Stimulated activated CD8-positive, alpha-beta memory T cell treated with anti-CD3 and anti-CD28 coated beads, Interleukin-4, amount 100 ng/mL, for 4 hours (primary cell): ENCODE data around the gene TMEM9B.

Experiments
- DNase-seq, 2 donors: peaks; one replicate each; pipeline ENCODE4 v3.0.0-alpha.2; 2020; ENCODE audit warnings: low read depth in 2 of 2, low spot score in 1 of 2

Gene TMEM9B

DNA sequence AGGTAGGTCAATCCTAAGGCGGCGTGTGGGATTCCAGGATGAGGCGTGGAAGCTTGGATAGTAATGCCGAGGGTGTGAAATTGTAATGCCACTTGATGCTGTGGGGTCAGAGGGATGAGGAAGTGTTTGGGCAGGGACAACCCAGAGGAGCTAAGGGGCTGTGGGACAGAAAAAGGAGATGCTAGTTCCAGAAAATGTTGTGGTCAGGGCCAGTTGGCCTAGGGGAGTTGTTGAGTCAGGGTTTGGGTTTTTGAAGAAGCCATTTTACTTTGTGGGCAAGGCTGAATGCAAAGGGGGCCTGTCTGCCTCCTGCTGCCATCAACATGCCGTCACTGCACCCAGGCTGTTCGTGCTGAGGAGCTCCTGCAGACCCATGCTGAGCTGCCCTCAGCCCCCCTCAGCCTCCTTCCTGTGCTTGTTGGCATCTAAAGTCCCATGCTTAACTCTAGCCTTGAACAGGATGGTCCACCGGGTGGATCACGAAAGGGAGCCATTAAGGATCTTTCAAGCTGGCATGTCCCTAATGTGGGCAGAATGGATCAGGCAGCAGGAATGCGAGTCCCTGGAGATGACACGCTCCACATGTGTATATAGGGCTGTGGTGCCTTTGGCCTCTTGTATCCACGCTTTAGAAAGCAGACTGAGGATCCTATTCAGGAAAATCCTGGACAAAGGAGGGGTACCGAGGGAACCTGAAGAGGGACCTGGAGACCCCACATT is 33.6 kb downstream of the TMEM9B start:
- no peak for DNase-seq

- no peak for DNase-seq
Observed at GRCh38 chr11:8928981-8929615, 35.1 kb downstream of the TMEM9B start.

DNA sequence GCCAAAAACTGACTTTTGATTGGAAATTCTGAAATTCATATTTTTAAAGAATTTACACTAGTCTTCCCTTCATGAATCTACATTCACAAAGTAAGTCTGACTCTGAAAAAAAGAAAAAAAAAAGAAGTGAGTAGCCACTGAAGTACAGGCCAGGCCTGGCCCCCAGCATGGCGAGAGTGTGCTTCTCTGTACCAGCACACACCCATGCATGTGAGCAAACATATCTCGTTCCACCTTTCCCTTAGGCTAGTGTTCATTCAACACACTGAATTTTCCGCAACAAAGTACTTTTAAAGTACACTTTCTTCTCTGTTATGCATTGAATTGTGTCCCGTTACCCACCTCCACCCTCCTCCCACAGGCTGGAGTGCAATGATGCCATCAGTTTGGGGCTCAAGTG is 36.0 kb downstream of the TMEM9B start:
- DNase-seq, result no peak

DNA sequence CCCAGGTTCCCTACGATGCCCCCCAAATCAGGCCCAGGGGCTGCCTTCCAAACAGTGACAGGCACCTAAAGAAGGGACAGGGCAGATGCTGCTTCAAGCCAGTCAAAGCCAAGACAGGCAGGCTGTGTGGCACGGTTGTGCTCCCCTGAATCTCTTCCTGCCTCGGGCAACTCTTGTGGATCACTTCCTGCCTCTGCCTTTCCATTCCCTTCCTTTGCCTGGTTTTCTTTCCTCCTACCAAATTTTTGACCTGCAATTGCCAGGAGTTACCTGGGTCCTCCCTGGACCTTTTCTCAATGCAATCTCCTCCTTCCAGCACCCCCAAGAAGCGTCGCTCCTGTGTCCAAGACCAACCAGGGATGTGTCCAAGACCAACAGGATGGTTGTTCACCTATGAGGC is 37.0 kb downstream of the TMEM9B start:
- DNase-seq, result no peak

DNA sequence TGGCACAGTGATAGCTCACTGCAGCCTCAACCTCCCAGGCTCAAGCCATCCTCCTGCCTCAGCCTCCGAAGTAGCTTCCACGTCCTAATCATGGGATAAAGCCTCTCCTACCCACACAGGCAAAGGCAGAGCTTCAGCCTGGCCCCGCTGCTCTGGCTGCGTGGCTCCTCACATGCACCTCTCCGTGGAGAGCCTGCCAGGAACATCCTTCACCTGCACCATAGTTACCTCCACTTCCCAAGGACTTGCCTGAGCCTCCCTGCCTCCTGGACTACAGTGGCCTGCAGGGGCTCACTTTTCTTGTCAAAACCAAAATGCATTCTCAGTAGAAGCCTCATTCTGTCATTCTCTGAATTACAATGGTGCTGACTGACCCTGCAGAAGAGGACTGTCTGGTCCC is 38.0 kb downstream of the TMEM9B start:
- DNase-seq, result no peak

GRCh38 chr11:8925711-8926110 is 38.5 kb downstream of the TMEM9B start:
- DNase-seq, result no peak

DNA sequence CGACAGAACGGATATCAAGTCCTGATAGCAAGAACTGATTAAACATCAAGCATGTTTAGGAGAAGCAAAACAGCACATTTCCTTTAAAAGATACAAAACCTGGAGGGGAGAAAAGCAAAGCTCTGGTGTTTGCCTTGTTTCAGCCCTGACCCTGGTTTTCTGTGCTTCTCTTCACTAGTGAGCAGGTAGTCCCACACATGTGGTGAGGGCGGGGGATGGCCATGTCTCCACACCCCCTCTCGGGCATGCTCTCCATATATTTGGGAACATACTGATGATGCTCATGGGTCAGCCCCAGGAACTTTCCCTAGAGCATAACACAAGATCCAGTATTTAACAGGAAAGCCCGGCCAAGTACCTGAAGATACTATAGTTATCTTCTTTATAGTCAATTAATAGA is 41.6 kb downstream of the TMEM9B start:
- DNase-seq, result no peak

DNA sequence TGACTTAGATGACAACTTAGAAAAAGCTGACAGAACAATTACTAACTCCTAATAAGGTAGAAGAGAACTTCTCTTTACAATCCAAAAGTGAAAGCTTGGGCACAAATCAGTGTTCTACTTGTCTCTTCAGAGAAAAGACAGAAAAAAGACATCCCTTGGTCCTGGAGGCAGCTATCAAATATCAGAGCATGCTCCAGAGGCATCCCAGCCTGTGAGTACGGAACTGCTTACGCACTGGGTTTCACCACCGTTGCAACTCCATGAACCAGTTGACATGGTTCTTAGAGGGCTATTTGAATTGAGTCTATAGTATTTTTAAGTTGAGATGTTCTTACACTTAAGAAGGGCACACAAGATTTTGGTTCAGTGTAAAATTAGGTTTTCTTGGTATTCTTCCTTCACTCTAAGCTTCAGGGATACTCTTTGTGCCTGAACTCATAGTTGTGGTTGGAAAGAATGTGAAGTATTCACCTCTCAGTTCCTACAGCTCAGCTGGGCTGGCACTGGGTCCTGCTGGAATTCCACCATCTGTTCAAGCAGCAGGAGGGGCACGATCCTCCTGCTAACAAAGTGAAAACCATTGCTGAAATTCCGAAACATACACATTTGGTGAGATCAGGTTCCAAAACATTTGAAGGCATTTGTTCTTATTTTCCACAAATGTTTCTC is 47.0 kb downstream of the TMEM9B start:
- no peak for DNase-seq

- no peak for DNase-seq
Observed at GRCh38 chr11:8914661-8915018, 49.6 kb downstream of the TMEM9B start.

DNA sequence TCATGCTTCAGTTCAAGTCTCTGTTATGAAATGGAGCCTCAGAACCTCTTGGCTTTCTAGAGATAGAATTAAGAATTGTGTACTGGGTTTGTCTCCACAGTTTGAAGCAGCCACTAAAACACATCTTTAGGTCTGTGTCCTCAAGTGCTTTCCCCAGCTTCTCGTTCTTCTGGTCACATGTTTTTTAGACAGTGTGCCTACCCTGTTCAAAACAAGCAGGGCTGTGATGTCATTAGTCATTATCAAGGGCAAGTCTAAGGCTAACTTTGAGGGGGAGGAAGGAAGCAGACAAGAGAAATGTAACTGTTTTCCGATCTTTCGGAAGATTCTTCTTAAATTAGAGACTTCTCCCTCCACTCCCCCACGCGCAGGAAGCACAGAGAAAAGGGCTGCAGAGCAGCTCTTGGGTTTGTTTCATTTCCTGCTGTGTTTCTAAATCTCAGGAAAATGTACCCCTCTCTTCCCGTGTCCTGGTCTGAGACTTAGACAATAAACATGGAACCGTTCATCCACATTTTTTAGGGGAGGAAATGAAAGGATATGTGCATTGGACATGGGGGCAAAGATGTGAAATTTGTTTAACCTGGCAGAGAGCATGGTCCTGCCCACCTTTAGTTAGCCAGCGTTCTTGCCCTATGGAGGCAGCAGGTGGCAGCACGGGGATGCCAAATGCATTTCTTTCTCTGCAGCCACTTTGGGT is 50.1 kb downstream of the TMEM9B start:
- no peak for DNase-seq

DNA sequence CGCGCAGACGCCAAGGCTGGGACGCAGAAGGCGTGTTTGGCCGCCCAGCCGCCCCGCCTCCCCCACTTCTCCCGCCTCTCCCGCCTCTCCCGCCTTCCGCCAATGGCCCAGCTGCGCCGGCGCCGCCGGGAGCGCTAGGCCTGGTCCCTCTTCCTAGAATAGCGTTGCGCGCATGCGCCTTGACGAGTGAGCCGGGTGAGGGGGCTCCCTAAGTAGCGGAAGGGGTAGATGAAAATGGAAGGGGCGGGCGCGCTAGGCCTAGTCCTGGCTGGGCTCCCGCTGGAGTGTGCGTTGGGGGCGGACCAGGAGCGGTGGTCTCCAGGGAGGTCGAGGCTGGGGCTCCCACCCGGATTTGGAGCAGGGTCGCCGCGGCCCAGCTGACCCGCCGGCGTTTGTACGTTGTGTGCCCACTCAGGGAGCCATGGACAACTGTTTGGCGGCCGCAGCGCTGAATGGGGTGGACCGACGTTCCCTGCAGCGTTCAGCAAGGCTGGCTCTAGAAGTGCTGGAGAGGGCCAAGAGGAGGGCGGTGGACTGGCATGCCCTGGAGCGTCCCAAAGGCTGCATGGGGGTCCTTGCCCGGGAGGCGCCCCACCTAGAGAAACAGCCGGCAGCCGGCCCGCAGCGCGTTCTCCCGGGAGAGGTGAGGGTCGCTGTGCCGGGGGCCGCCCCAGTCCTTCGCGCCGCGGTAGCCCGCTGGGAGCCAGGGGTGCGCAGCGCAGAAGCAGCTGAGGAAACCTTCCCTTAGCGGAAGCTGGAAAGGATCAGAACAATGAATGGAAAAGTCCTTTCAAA is 53.0 kb downstream of the TMEM9B start, which contains the start of gene AKIP1:
AKIP1 (plus strand) TSS at position 161 of the 795 bp plus-strand sequence; CDS start at position 422, 261 bp downstream.
- DNase-seq, result peak; percentile 49 to 65

DNA sequence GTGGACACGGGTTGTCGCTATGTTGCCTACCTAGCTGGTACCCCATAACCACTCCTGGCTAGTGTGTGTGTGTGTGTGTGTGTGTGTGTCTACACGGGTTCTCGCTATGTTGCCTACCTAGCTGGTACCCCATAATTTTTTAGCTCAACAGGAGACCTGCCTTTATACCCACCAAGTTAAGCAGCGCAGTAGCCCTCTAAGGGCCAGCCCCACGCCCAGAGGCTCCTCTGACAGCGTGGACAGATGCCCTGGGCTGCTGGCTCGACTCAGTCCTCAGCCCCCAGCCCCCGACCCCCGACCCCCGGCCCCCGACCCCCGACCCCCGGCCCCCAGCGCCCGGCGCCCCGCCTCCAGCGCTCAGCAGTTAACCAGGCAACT is 53.6 kb downstream of the TMEM9B start:
- DNase-seq, result no peak

- no peak for DNase-seq
Observed at GRCh38 chr11:8908099-8908498, 56.1 kb downstream of the TMEM9B start.

GRCh38 chr11:8907116-8907515 is 57.1 kb downstream of the TMEM9B start:
- no peak for DNase-seq

- DNase-seq, result no peak
Observed at GRCh38 chr11:8905528-8906165, 58.6 kb downstream of the TMEM9B start.

GRCh38 chr11:8899119-8899753 is 65.0 kb downstream of the TMEM9B start:
- no peak for DNase-seq
